ENCODE measurements around the gene TSSK2.

TSSK2 gene

GRCh38 chr22:19147195-19147780 is 16.2 kb downstream of the TSSK2 start:
- H3F3A ChIP-seq (ENCODE audit: insufficient read depth, low read length): no peaks in the 10 kb centered on the region
- H3K27me3 ChIP-seq (replicated peaks; ENCODE audit: insufficient read depth, low read length): peaks cover 41% of the 10 kb centered on the region
- H3K27ac ChIP-seq (ENCODE audit: low read length): no peak overlapping the region
- H3K4me3 ChIP-seq (ENCODE audit: low read length): no peak overlapping the region
- no peak overlapping the region for H2AFZ ChIP-seq (ENCODE audit: low read length)
- no peaks in the 10 kb centered on the region for H3K9me2 ChIP-seq (replicated peaks; ENCODE audit: insufficient read depth, low read length)
- H3K36me3 ChIP-seq (replicated peaks; ENCODE audit: insufficient read depth, low read length): no peaks in the 10 kb centered on the region
- TF ChIP-seq EZH2 (optimal IDR thresholded peaks at IDR 0.05; ENCODE audit: low read depth, low read length) (no peak), EZH2phosphoT487 (IDR thresholded peaks at IDR 0.05; ENCODE audit: low read length) (no peak), CTCF (IDR thresholded peaks at IDR 0.05; ENCODE audit: low read length) (no peak)
- no peak overlapping the region for H3K9ac ChIP-seq (ENCODE audit: low read length)
- no peak overlapping the region for H3K4me2 ChIP-seq (ENCODE audit: low read depth, low read length)
- H3K4me1 ChIP-seq (ENCODE audit: low read length): no peaks in the 10 kb centered on the region
- no peaks in the 10 kb centered on the region for H4K20me1 ChIP-seq (ENCODE audit: insufficient read depth, low read length)
- H3K9me3 ChIP-seq (replicated peaks; ENCODE audit: insufficient read depth, low read length): no peaks in the 10 kb centered on the region
- peaks cover 19% of the 10 kb centered on the region for H3K79me2 ChIP-seq (ENCODE audit: low read length)
- DNase-seq: no peak

GRCh38 chr22:19148417-19149046 is 17.4 kb downstream of the TSSK2 start:
- no peak overlapping the region for H3K9ac ChIP-seq (ENCODE audit: low read length)
- no peak overlapping the region for H3K4me3 ChIP-seq (ENCODE audit: low read length)
- DNase-seq: no peak
- no peaks in the 10 kb centered on the region for H3K4me1 ChIP-seq (ENCODE audit: low read length)
- H3K27ac ChIP-seq (ENCODE audit: low read length): no peak overlapping the region
- TF ChIP-seq CTCF (IDR thresholded peaks at IDR 0.05; ENCODE audit: low read length) (no peak), EZH2phosphoT487 (IDR thresholded peaks at IDR 0.05; ENCODE audit: low read length) (no peak), EZH2 (optimal IDR thresholded peaks at IDR 0.05; ENCODE audit: low read depth, low read length) (no peak)
- H4K20me1 ChIP-seq (ENCODE audit: insufficient read depth, low read length): no peaks in the 10 kb centered on the region
- H2AFZ ChIP-seq (ENCODE audit: low read length): no peak overlapping the region
- no peaks in the 10 kb centered on the region for H3K9me2 ChIP-seq (replicated peaks; ENCODE audit: insufficient read depth, low read length)
- no peaks in the 10 kb centered on the region for H3K9me3 ChIP-seq (replicated peaks; ENCODE audit: insufficient read depth, low read length)
- peaks cover 10% of the 10 kb centered on the region for H3K79me2 ChIP-seq (ENCODE audit: low read length)
- peaks cover 50% of the 10 kb centered on the region for H3K27me3 ChIP-seq (replicated peaks; ENCODE audit: insufficient read depth, low read length)
- H3F3A ChIP-seq (ENCODE audit: insufficient read depth, low read length): no peaks in the 10 kb centered on the region
- no peak overlapping the region for H3K4me2 ChIP-seq (ENCODE audit: low read depth, low read length)
- H3K36me3 ChIP-seq (replicated peaks; ENCODE audit: insufficient read depth, low read length): no peaks in the 10 kb centered on the region

- no peak overlapping the region for H3K27ac ChIP-seq (ENCODE audit: low read length)
- no peak for DNase-seq
- no peak overlapping the region for H3K4me2 ChIP-seq (ENCODE audit: low read depth, low read length)
- no peaks in the 10 kb centered on the region for H3K4me1 ChIP-seq (ENCODE audit: low read length)
- H3K27me3 ChIP-seq (replicated peaks; ENCODE audit: insufficient read depth, low read length): peaks cover 55% of the 10 kb centered on the region
- no peak overlapping the region for H3K4me3 ChIP-seq (ENCODE audit: low read length)
- H3K9me2 ChIP-seq (replicated peaks; ENCODE audit: insufficient read depth, low read length): no peaks in the 10 kb centered on the region
- no peaks in the 10 kb centered on the region for H3K9me3 ChIP-seq (replicated peaks; ENCODE audit: insufficient read depth, low read length)
- H3K9ac ChIP-seq (ENCODE audit: low read length): no peak overlapping the region
- no peaks in the 10 kb centered on the region for H3F3A ChIP-seq (ENCODE audit: insufficient read depth, low read length)
- H4K20me1 ChIP-seq (ENCODE audit: insufficient read depth, low read length): no peaks in the 10 kb centered on the region
- TF ChIP-seq EZH2 (optimal IDR thresholded peaks at IDR 0.05; ENCODE audit: low read depth, low read length) (no peak), CTCF (IDR thresholded peaks at IDR 0.05; ENCODE audit: low read length) (no peak), EZH2phosphoT487 (IDR thresholded peaks at IDR 0.05; ENCODE audit: low read length) (no peak)
- H3K79me2 ChIP-seq (ENCODE audit: low read length): peaks cover 2% of the 10 kb centered on the region
- no peak overlapping the region for H2AFZ ChIP-seq (ENCODE audit: low read length)
- H3K36me3 ChIP-seq (replicated peaks; ENCODE audit: insufficient read depth, low read length): no peaks in the 10 kb centered on the region
Measured at GRCh38 chr22:19149047-19149883, 18.2 kb downstream of the TSSK2 start.
